Measurements from ENCODE around the gene GPX3.

GRCh38 chr5:151070449-151070848, 50.1 kb downstream of the GPX3 start:
- no peak for TF ChIP-seq EZH2 (IDR thresholded peaks at IDR 0.05; ENCODE audit: low read depth, low read length, severe bottlenecking)
- no peak for TF ChIP-seq POLR2A (IDR thresholded peaks at IDR 0.05; ENCODE audit: control extremely low read depth in 1 of 2, low read depth in 2 of 2, low read length in 2 of 2)
- TF ChIP-seq CHD2 (IDR thresholded peaks at IDR 0.05; ENCODE audit: low read length), result no peak
- no peak for TF ChIP-seq CTCF (IDR thresholded peaks at IDR 0.05; ENCODE audit: control extremely low read depth in 1 of 3, insufficient read depth in 1 of 3, low read depth in 1 of 3, low read length in 3 of 3)
- TF ChIP-seq GTF2F1 (IDR thresholded peaks at IDR 0.05; ENCODE audit: borderline replicate concordance, low read depth, low read length), result no peak
- no peak for TF ChIP-seq SP1 (IDR thresholded peaks at IDR 0.05; ENCODE audit: low read depth, low read length)
